Lung (tissue), 12 donors: ENCODE measurements around the gene CD58. TPM values are rescaled to one million over a fixed set of nuclear protein-coding genes. Genes with fewer than 3 reads are reported as not detected.
A peak's percentile ranks its signal among the peaks of the same experiment; 100 is the strongest.

Experiments
- ATAC-seq: fragments of 200-7000 bp; cut with Tn5 transposase; one replicate; pipeline ENCODE4 v1.9.1; 2020; ENCODE audit warnings: moderate number of reproducible peaks; ENCODE audit not compliant: insufficient read depth, low FRiP score
- DNase-seq, 3 donors: peaks; one replicate each; pipeline ENCODE4 v3.0.0-alpha.2; 2013 to 2017
- H3K27ac ChIP-seq, 2 donors: one replicate each; pipeline ENCODE4 v1.5.1; 2013; ENCODE audit warnings: mild to moderate bottlenecking in 2 of 2, moderate library complexity in 2 of 2, control low read depth in 1 of 2, inconsistent platforms in 1 of 2, low read depth in 1 of 2, low read length in 1 of 2
- H3K27me3 ChIP-seq, 3 donors: one replicate each; pipeline ENCODE4 v1.5.1; 2013; ENCODE audit warnings: low read length in 2 of 3; ENCODE audit not compliant: control insufficient read depth in 3 of 3, insufficient read depth in 3 of 3
- H3K36me3 ChIP-seq, 4 donors: one replicate each; pipeline ENCODE4 v1.5.1; 2013; ENCODE audit warnings: low read length in 4 of 4, mild to moderate bottlenecking in 1 of 4, moderate library complexity in 1 of 4; ENCODE audit not compliant: control insufficient read depth in 4 of 4, insufficient read depth in 4 of 4
- H3K4me1 ChIP-seq, 5 donors: one replicate each; pipeline ENCODE4 v1.5.1; 2013; ENCODE audit warnings: low read length in 5 of 5, mild to moderate bottlenecking in 2 of 5, moderate library complexity in 1 of 5; ENCODE audit not compliant: control insufficient read depth in 5 of 5, insufficient read depth in 5 of 5
- H3K4me3 ChIP-seq: one replicate; pipeline ENCODE4 v1.5.1; 2013; ENCODE audit warnings: mild to moderate bottlenecking, control low read depth, moderate library complexity
- H3K9ac ChIP-seq, 2 donors: one replicate each; pipeline ENCODE4 v1.5.1; 2013; ENCODE audit warnings: low read length in 2 of 2, control low read depth in 1 of 2; ENCODE audit not compliant: insufficient read depth in 1 of 2
- H3K9me3 ChIP-seq, 4 donors: one replicate each; pipeline ENCODE4 v1.5.1; 2013; ENCODE audit warnings: low read length in 3 of 4, mild to moderate bottlenecking in 1 of 4, moderate library complexity in 1 of 4; ENCODE audit not compliant: control insufficient read depth in 4 of 4, insufficient read depth in 3 of 4
- CTCF ChIP-seq: IDR thresholded peaks from 2 replicates; pipeline ENCODE4 v1.5.1; 2012; ENCODE audit warnings: mild to moderate bottlenecking; ENCODE audit errors: control extremely low read depth, extremely low read depth
- WGBS, 2 donors: extraction: QIAGEN DNeasy Blood & Tissue Kit; methylation state at CpG; one replicate each; pipeline ENCODE4 v1.1.7; 2013; 5-methylcytosine and 5-hydroxymethylcytosine counted together
- polyA plus RNA-seq, 2 donors: library from polyadenylated mRNA; stranded (reverse); fragments of 200-250 nt; gene quantifications; one replicate each; pipeline ENCODE4 v1.2.1, GENCODE V29; 2013
- total RNA-seq, 2 donors: library from RNA; depleted of rRNA in 1 of 2; stranded (reverse); fragments of >200 nt in 1 of 2; gene quantifications; one replicate each; pipeline ENCODE4 v1.2.1, GENCODE V29; 2014 to 2021
- donor health status: control.
- donor health status: control.
- donor health status: Bipolar disorder and iron deficiency.
- donor health status: healthy.
- donor health status: DM: yes; HTN: yes; CAD: no.

The CD58 gene
- total and polyA plus RNA-seq, 4 donors, result 27.5 to 52.1 (median 28.7) TPM

- Histone ChIP-seq H3K4me3 (no peak overlapping the region), H3K9me3 (no peaks in the 10 kb centered on the region), H3K27ac (no peak overlapping the region), H3K36me3 (no peaks in the 10 kb centered on the region), H3K27me3 (no peaks in the 10 kb centered on the region), H3K4me1 (peaks cover 0 to 5% (median 0%) of the 10 kb centered on the region in 5 donors), H3K9ac (no peak overlapping the region)
- no peak for TF ChIP-seq CTCF
- 50 to 78% methylated on average over 4 of the region's 4 CpGs for WGBS, 2 donors
- ATAC-seq (no peak), DNase-seq (no peak)
Measured at GRCh38 chr1:116558140-116558549, 12.7 kb downstream of the CD58 start.

GRCh38 chr1:116557323-116557878 lies 13.4 kb downstream of the CD58 start:
- Histone ChIP-seq H3K4me3 (no peak overlapping the region), H3K4me1 (peaks cover 0 to 5% (median 0%) of the 10 kb centered on the region in 5 donors), H3K27me3 (no peaks in the 10 kb centered on the region), H3K27ac (no peak overlapping the region), H3K36me3 (no peaks in the 10 kb centered on the region), H3K9ac (no peak overlapping the region), H3K9me3 (no peaks in the 10 kb centered on the region)
- 73 to 84% methylated on average over 4 of the region's 4 CpGs for WGBS, 2 donors
- no peak for TF ChIP-seq CTCF
- no peak for DNase-seq
- ATAC-seq, result no peak

GRCh38 chr1:116556289-116557006 lies 14.4 kb downstream of the CD58 start:
- no peaks in the 10 kb centered on the region for H3K36me3 ChIP-seq
- ATAC-seq, result peak; percentile 77
- no peak overlapping the region for H3K9ac ChIP-seq
- no peak overlapping the region for H3K4me3 ChIP-seq
- H3K27ac ChIP-seq, result peak overlapping the region; percentile 21 to 67
- no peak for DNase-seq
- no peaks in the 10 kb centered on the region for H3K9me3 ChIP-seq
- H3K4me1 ChIP-seq, result peaks cover 0 to 9% (median 0%) of the 10 kb centered on the region in 5 donors
- H3K27me3 ChIP-seq, result no peaks in the 10 kb centered on the region
- TF ChIP-seq CTCF, result no peak
- WGBS, 2 donors, result 69 to 75% methylated on average over 6 of the region's 6 CpGs
